HepG2 (cell line): Measurements from ENCODE around the gene PRR36. TPM values are rescaled to one million over a fixed set of nuclear protein-coding genes. Genes with fewer than 3 reads are reported as not detected.
A peak's percentile ranks its signal among the peaks of the same experiment; 100 is the strongest.

Experiments
- ATAC-seq: fragments of 200-7000 bp; cut with Tn5 transposase; 3 replicates; pipeline ENCODE4 v1.9.1; 2020; ENCODE audit warnings: mild to moderate bottlenecking, moderate library complexity
- BruUV-seq: library from RNA; stranded (reverse); fragments of 400-500 nt; replicated peaks from 2 replicates; lab custom pipeline; 2021; lab: Mats Ljungman, UMichigan
- CTCF ChIA-PET: fragments of 300-600 bp; formaldehyde crosslinking; extraction: SDS; loops from one replicate; lab custom pipeline; 2021; ENCODE audit warnings: low total read pairs, inconsistent platforms, low intra/inter-chr PET ratio; lab: Yijun Ruan, JAX
- POLR2A ChIA-PET: fragments of 350-600 bp; sonication (Branson Sonifier 250); formaldehyde crosslinking; loops from one replicate; lab custom pipeline; 2020; ENCODE audit warnings: antibody characterized with exemption, inconsistent platforms; lab: Yijun Ruan, JAX
- DNase-seq: peaks from one replicate; pipeline ENCODE4 v3.0.0-alpha.2; 2015; ENCODE audit warnings: low spot score
- FAIRE-seq: peaks from 3 replicates; lab custom pipeline; 2011; peaks lifted over from hg19 to GRCh38; lab: Jason Lieb, UNC
- H2AFZ ChIP-seq: one replicate; pipeline ENCODE4 v1.6.1; 2011; ENCODE audit warnings: low read length, inconsistent platforms
- H3K27ac ChIP-seq: fragments of 300-600 bp; 3 replicates; pipeline ENCODE4 v1.8.0; 2011; ENCODE audit warnings: mixed run types, mild to moderate bottlenecking, mixed read lengths, low read length, inconsistent platforms; ENCODE audit not compliant: insufficient read depth; ENCODE audit errors: extremely low read length
- H3K27me3 ChIP-seq, 2 experiments: fragments of 200-600 bp in 1 of 2; 2 replicates in 1 of 2; 3 replicates in 1 of 2; pipeline versions ENCODE4 v1.6.0 to v1.8.0; 2011; ENCODE audit warnings: low read length in 2 of 2, mild to moderate bottlenecking in 2 of 2, moderate library complexity in 2 of 2, inconsistent platforms in 1 of 2; ENCODE audit not compliant: insufficient read depth in 2 of 2, control insufficient read depth in 1 of 2
- H3K36me3 ChIP-seq, 2 experiments: fragments of 200-600 bp in 1 of 2; replicated peaks in 1 of 2; 2 replicates in 1 of 2; 3 replicates in 1 of 2; pipeline versions ENCODE4 v1.5.1 to v1.8.0; 2011; ENCODE audit warnings: low read length in 2 of 2, inconsistent platforms in 1 of 2; ENCODE audit not compliant: insufficient read depth in 2 of 2, control insufficient read depth in 1 of 2
- H3K4me1 ChIP-seq: 2 replicates; pipeline ENCODE4 v1.5.1; 2012; ENCODE audit warnings: low read length, inconsistent platforms; ENCODE audit not compliant: insufficient read depth
- H3K4me2 ChIP-seq: 2 replicates; pipeline ENCODE4 v1.6.0; 2011; ENCODE audit warnings: low read depth, low read length, inconsistent platforms
- H3K4me3 ChIP-seq, 3 experiments: fragments of 200-600 bp in 1 of 3; sonication (generic), shearing (Covaris generic) in 1 of 3; replicated peaks in 1 of 3; 2 replicates each; pipeline ENCODE4 v1.5.1; 2011 to 2016; ENCODE audit warnings: low read length in 3 of 3, inconsistent platforms in 2 of 3, low read depth in 2 of 3, mild to moderate bottlenecking in 2 of 3, control low read depth in 1 of 3, mixed read lengths in 1 of 3; ENCODE audit not compliant: insufficient read depth in 1 of 3
- H3K79me2 ChIP-seq: one replicate; pipeline ENCODE4 v1.6.1; 2011; ENCODE audit warnings: low read length, inconsistent platforms; ENCODE audit not compliant: insufficient read depth
- H3K9ac ChIP-seq: 2 replicates; pipeline ENCODE4 v1.6.0; 2011; ENCODE audit warnings: mild to moderate bottlenecking, low read depth, low read length, inconsistent platforms; ENCODE audit not compliant: insufficient read depth
- H3K9me3 ChIP-seq: 2 replicates; pipeline ENCODE4 v1.5.1; 2012; ENCODE audit warnings: mild to moderate bottlenecking, low read length
- H4K20me1 ChIP-seq: 2 replicates; pipeline ENCODE4 v1.6.0; 2011; ENCODE audit warnings: inconsistent platforms, mild to moderate bottlenecking, low read length, moderate library complexity; ENCODE audit not compliant: insufficient read depth
- ETV5 ChIP-seq: IDR thresholded peaks from 2 replicates; pipeline ENCODE4 v1.6.1; 2018; ENCODE audit warnings: missing biosample characterization, missing genetic modification reagents, inconsistent platforms, borderline replicate concordance
- FOXA3 ChIP-seq: IDR thresholded peaks from 2 replicates; pipeline ENCODE4 v1.6.1; 2016; ENCODE audit warnings: missing genetic modification reagents, missing compliant biosample characterization
- GABPB1 ChIP-seq: IDR thresholded peaks from 2 replicates; pipeline ENCODE4 v1.6.1; 2016; ENCODE audit warnings: mild to moderate bottlenecking, missing genetic modification reagents, moderate library complexity, missing compliant biosample characterization
- KLF16 ChIP-seq, 2 experiments: sonication (generic) in 1 of 2; formaldehyde crosslinking in 1 of 2; IDR thresholded peaks; 2 replicates each; pipeline versions ENCODE4 v1.6.1 to v1.8.0; 2016 to 2023; ENCODE audit warnings: missing genetic modification reagents in 2 of 2, missing compliant biosample characterization in 1 of 2
- NFYC ChIP-seq: IDR thresholded peaks from 2 replicates; pipeline ENCODE4 v1.6.1; 2016; ENCODE audit warnings: missing genetic modification reagents, missing compliant biosample characterization
- RFXAP ChIP-seq: sonication (generic); formaldehyde crosslinking; IDR thresholded peaks from 2 replicates; pipeline ENCODE4 v1.4.0; 2020; ENCODE audit warnings: missing genetic modification reagents, borderline replicate concordance
- SRF ChIP-seq: IDR thresholded peaks from 2 replicates; pipeline ENCODE4 v1.6.1; 2011; ENCODE audit warnings: mild to moderate bottlenecking, low read depth, low read length, moderate library complexity
- TARDBP ChIP-seq: sonication (generic); formaldehyde crosslinking; IDR thresholded peaks from 2 replicates; pipeline ENCODE4 v1.8.0; 2022; ENCODE audit warnings: mild to moderate bottlenecking, missing genetic modification reagents
- ZNF766 ChIP-seq: sonication (generic); formaldehyde crosslinking; IDR thresholded peaks from 2 replicates; pipeline ENCODE4 v1.5.0; 2020; ENCODE audit warnings: missing genetic modification reagents, borderline replicate concordance
- ZNF780A ChIP-seq: sonication (generic); formaldehyde crosslinking; IDR thresholded peaks from 2 replicates; pipeline ENCODE4 v1.8.0; 2022; ENCODE audit warnings: mild to moderate bottlenecking, missing genetic modification reagents, moderate library complexity
- WGBS: methylation state at CpG from one replicate; pipeline ENCODE4 v1.1.6; 2017; ENCODE audit warnings: low lambda C conversion rate; 5-methylcytosine and 5-hydroxymethylcytosine counted together
- in situ Hi-C: cut with HindIII; loops from 2 replicates; pipeline ENCODE4 v1.10.0; 2017; ENCODE audit warnings: low pct_unique_long_range_greater_than_20kb; ENCODE audit not compliant: extremely low pct_ligation_motif_present
- intact Hi-C: fragments of 100-400 bp; cut with micrococcal nuclease; formaldehyde crosslinking; loops from one replicate; pipeline ENCODE4 v1.10.0; 2022; ENCODE audit not compliant: unreplicated experiment
- polyA plus RNA-seq, 8 experiments: library from polyadenylated mRNA; depleted of rRNA in 3 of 8; stranded (reverse) in 7 of 8; unstranded in 1 of 8; fragments of >200 nt; fragmentation: Illumina TruSeq in 4 of 8; extraction: Trizol in 4 of 8; gene quantifications; 2 replicates each; pipeline versions ENCODE4 v1.2.1 to v1.2.3, GENCODE V29; 2011 to 2016; ENCODE audit warnings: low read depth in 4 of 8, missing spikeins in 1 of 8, mixed read lengths in 1 of 8; ENCODE audit not compliant: insufficient read depth in 1 of 8
- total RNA-seq, 5 experiments: library from RNA; depleted of rRNA; stranded (reverse); fragments of >200 nt; fragmentation: Illumina TruSeq; extraction: Trizol; gene quantifications; 2 replicates each; pipeline ENCODE4 v1.2.3, GENCODE V29; 2016; ENCODE audit warnings: low read depth in 1 of 5
- TF ChIP-seq, protein P1 (sequence below): IDR thresholded peaks from 2 replicates; pipeline ENCODE4 v1.6.1; 2016; ENCODE audit warnings: mild to moderate bottlenecking, missing biosample characterization, missing genetic modification reagents
- TF ChIP-seq, protein P2 (sequence below): IDR thresholded peaks from 2 replicates; pipeline ENCODE4 v1.6.1; 2016; ENCODE audit warnings: missing compliant biosample characterization, missing genetic modification reagents, borderline replicate concordance
- TF ChIP-seq, protein P3 (sequence below): sonication (generic); formaldehyde crosslinking; IDR thresholded peaks from 2 replicates; pipeline ENCODE4 v1.4.0; 2020; ENCODE audit warnings: mild to moderate bottlenecking, missing genetic modification reagents
- TF ChIP-seq, protein P4 (sequence below): sonication (generic); formaldehyde crosslinking; IDR thresholded peaks from 2 replicates; pipeline ENCODE4 v1.8.1; 2023; ENCODE audit warnings: missing genetic modification reagents, mild to moderate bottlenecking, borderline replicate concordance

The PRR36 gene
- total and polyA plus RNA-seq, 2 of the 13 experiments (the other 11 are each of a cell fraction or from before 2014, with no cell fraction given) = 0.07 to 0.17 TPM

DNA sequence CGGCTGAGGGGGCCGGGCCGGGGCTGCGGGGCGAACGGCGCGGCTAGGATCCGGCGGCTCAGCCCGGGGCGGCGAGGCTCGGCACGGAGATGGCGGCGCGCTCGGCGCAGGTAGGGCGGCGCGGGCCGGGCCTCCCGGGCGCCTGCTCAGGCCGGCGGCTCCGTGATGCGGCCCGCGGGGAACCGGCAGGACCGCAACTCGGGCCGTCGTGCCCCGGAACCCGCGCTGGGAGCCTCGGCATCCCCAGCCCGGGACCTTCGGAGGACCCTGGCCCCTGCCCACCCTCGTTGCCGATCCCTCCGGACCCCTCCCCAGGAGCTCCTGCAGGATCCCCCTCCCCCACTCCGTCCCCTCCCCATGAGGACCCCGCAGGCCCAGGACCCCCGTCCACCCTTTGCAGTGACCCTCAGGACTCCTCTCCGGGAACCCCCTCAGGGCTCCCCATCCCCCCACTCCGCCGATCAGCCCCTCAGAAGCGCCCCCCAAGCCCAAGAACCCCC, 43.9 kb downstream of the PRR36 start:
- Histone ChIP-seq H3K27me3 (peaks cover 1 to 4% of the 10 kb centered on the region in 2 experiments; a peak in 2 of 5 replicates), H3K27ac (no peak overlapping the region), H4K20me1 (no peaks in the 10 kb centered on the region), H3K36me3 (no peaks in the 10 kb centered on the region), H3K9me3 (no peaks in the 10 kb centered on the region), H3K9ac (peak overlapping the region; percentile 42; the same call in 1 of the 2 replicates), H3K4me2 (peak overlapping the region; percentile 68), H3K79me2 (no peaks in the 10 kb centered on the region), H3K4me3 (peak overlapping the region; percentile 57 to 74 (median 73); a peak in 5 of 6 replicates), H3K4me1 (peaks cover 41% of the 10 kb centered on the region), H2AFZ (no peak overlapping the region)
- DNase-seq (no peak), FAIRE-seq (no peak), ATAC-seq (no peak)
- TF ChIP-seq, protein P1, sequence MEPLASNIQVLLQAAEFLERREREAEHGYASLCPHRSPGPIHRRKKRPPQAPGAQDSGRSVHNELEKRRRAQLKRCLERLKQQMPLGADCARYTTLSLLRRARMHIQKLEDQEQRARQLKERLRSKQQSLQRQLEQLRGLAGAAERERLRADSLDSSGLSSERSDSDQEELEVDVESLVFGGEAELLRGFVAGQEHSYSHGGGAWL (CRISPR knock-in tag) = 0 out of 2 replicates have a peak, but pooled peaks have one; percentile 3
- no peak for TF ChIP-seq NFYC
- ChIA-PET POLR2A (interaction anchor here (1.9 kb wide), 1 partner anchor 114 kb away, joined by 8 read pairs; the partner anchor contains the start of gene TIMM44), CTCF (no interaction called here)
- intact Hi-C loops = no loop called here
- WGBS = 6% methylated on average over 5 of the region's 53 CpGs
- in situ Hi-C loops = no loop called here
- no TSS peak for BruUV-seq

DNA sequence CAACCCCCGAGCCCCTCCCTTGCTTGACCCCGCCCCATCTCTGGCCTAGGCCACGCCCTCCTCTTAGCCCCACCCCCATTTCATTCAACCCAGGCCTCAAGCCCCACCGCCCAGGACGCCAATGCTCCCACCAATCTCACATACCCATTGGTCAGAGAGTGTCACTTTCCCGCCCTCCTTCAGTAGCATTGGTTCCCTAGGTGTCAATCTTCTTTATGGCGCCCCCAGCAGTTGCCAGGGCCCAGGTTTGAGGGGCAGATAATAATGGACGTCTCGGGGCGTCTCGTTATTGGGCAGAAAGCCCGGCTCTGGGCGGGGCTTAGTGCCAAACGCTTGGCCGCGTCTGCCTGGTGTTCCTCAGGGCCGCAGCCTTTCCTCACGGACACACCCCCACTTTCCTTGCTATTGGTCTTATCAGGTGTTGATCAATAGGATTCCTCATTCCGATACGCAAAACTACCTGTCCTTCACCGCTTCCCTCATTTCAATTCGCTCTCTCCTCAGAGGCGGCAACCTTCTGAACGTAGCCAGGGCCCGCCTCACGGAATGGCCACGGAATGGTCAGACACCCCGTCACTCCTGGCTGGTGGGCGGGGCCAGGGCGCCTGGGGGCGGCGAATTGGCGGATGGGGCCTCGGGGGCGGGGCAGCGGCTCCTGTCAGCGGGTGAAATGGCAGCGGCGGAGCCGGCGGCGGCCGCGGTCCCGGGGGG, 44.5 kb downstream of the PRR36 start, which contains the start of gene EVI5L:
Gene EVI5L (plus strand): TSS at position 658 of the 711 bp plus-strand sequence. CDS start 16,325 bp downstream, outside the sequence.
- in situ Hi-C loops = no loop called here
- H3K9ac ChIP-seq = peak within 1 kb of the TSS; percentile 42; the same call in 1 of the 2 replicates
- peaks cover 1 to 4% of the 10 kb centered on the region in 2 experiments; a peak in 2 of 5 replicates for H3K27me3 ChIP-seq
- H2AFZ ChIP-seq = no peak within 1 kb of the TSS
- FAIRE-seq (peak; percentile 98), ATAC-seq (peak; percentile 92), DNase-seq (peak; percentile 99)
- no peaks in the 10 kb centered on the region for H3K9me3 ChIP-seq
- H3K36me3 ChIP-seq = no peaks in the 10 kb centered on the region
- no peak within 1 kb of the TSS for H3K27ac ChIP-seq
- ChIA-PET CTCF (no interaction called here), POLR2A (no interaction called here)
- intact Hi-C loops = no loop called here
- H3K4me2 ChIP-seq = peak within 1 kb of the TSS; percentile 68
- no peaks in the 10 kb centered on the region for H3K79me2 ChIP-seq
- H4K20me1 ChIP-seq = no peaks in the 10 kb centered on the region
- WGBS = 0% methylated on average over 25 of the region's 45 CpGs
- H3K4me3 ChIP-seq = peak within 1 kb of the TSS; percentile 57 to 74 (median 73)
- no TSS peak for BruUV-seq
- H3K4me1 ChIP-seq = peaks cover 41% of the 10 kb centered on the region
- TF ChIP-seq FOXA3 (CRISPR knock-in tag) (peak; percentile 42; the same call in 1 of the 2 replicates), SRF (peak; percentile 40; the same call in 1 of the 2 replicates), TARDBP (CRISPR knock-in tag) (no peak), ZNF766 (CRISPR knock-in tag) (no peak), ZNF780A (CRISPR knock-in tag) (no peak), ETV5 (no peak), KLF16 (CRISPR knock-in tag; IDR thresholded peaks at IDR 0.05) (peak in 1 of 2 experiments; percentile 81; a peak in 2 of 4 replicates), RFXAP (CRISPR knock-in tag) (peak; percentile 98), GABPB1 (CRISPR knock-in tag) (peak; percentile 87)
- TF ChIP-seq, protein P2, sequence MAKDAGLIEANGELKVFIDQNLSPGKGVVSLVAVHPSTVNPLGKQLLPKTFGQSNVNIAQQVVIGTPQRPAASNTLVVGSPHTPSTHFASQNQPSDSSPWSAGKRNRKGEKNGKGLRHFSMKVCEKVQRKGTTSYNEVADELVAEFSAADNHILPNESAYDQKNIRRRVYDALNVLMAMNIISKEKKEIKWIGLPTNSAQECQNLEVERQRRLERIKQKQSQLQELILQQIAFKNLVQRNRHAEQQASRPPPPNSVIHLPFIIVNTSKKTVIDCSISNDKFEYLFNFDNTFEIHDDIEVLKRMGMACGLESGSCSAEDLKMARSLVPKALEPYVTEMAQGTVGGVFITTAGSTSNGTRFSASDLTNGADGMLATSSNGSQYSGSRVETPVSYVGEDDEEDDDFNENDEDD (CRISPR knock-in tag) = peak; percentile 68; the same call in 1 of the 2 replicates
- TF ChIP-seq, protein P3, sequence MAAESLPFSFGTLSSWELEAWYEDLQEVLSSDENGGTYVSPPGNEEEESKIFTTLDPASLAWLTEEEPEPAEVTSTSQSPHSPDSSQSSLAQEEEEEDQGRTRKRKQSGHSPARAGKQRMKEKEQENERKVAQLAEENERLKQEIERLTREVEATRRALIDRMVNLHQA = no peak
- TF ChIP-seq, protein P4, sequence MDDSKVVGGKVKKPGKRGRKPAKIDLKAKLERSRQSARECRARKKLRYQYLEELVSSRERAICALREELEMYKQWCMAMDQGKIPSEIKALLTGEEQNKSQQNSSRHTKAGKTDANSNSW (CRISPR knock-in tag) = no peak
